GM19455 (cell line): ENCODE results near the gene NSUN3.
A peak's percentile ranks its signal among the peaks of the same experiment; 100 is the strongest.
"Not testable (repeated sequence)": the region's sequence is repeated elsewhere in the genome, so short reads cannot be mapped to it uniquely, and the experiment has no call there.

Experiments used
- ATAC-seq: cut with Tn5 transposase; IDR thresholded peaks from one replicate; pipeline ENCODE4 v1.9.1; 2021; ENCODE audit not compliant: unreplicated experiment

Gene NSUN3

DNA sequence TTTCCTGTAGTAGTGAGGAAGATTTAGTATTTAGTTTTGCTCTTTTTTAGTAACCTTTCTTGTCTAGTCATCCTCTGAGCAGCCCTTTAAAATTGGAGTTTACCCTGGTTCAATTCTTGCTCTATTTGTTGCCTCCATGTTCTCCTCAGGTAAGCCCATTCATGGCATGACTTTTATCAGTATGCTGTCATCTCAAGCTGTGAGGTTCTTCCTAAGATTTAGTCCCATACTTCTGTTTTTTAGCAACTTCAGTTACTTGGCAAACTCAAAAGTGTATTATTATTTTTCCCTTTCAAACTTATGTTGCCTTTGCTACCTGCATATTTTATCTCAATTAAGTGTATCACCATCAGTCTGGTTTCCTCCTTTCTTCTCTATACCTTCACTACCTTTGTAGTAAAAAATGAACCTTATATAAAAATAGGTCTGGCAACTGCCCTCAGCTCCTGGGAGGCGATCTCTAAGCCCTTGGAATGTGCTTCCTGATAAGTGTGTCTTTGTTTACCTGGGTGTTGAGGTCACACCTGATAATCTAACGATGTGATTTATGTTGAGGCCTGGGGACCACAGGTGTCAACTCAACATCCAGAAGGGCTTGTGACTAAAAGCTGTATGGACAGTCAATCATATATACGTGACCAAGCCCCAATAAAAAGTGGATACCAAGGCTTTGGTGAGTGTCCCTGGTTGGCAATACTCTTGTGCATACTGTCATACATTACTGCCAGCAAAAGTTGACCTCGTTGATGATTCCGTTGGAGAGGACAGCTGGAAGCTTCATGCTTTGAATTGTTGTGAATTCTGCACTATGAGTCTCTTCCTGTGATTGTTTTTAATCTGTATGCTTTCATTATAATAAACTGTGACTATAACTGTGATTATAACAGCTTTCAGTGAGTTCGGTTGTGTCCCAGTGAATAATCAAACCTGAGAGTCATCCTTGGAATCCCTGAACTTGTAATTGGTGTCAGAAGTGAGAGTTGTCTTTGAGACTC, 3.9 kb downstream of the NSUN3 start:
- no peak for ATAC-seq

DNA sequence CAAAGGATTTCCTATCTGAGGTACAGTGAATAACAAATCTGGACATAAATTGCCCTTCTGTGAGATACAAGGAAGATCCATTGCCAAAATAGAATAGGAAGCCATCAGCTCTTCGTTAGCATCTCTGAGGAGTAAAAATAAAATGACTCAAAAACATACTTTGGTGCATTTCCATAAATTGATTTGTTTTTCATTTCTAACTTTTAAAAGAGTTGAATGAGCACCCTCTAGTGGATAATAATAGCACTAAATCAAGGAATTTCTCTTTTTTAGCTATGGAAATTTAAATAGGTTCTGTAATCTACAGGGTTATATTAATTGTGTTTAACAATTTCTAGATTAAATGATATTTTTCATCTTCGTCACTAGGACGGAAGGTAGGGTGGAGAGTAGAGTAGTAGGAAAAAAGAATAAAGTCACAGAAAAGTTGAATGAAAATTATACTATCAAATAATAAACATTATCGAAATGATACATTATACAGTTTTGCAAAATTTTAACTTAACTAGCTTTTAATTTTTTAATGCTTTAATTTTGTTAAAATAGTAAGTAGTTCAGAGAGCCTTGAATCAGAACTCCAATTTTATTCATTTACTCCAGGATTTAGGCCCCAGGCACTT, 6.4 kb downstream of the NSUN3 start:
- no peak for ATAC-seq

DNA sequence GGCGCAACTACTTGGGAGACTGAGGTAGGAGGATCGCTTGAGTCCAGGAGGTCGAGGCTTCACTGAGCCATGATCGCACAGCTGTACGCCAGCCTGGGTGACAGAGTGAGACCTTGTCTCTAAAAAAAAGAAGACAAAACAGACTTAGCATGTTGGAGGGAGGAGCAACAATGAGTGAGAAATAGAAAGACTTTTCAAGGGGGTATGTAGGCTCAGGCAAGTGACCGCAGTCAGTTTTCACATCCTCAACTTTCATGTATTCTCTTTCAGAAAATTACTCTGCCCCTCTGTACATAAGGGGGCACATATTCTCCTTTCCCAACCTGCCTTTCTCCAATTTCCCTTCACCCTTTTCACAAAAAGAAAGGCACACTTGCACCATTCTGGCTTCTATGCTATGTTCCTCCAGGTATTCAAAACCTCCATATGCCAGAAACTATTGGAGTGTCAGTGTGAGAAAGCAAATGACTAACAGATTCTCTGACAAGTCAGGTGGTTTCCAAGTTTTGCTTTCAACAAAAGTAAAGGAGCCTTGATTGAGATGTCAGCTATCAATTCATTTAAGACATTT, 7.6 kb downstream of the NSUN3 start:
- ATAC-seq, result peak; percentile 48

DNA sequence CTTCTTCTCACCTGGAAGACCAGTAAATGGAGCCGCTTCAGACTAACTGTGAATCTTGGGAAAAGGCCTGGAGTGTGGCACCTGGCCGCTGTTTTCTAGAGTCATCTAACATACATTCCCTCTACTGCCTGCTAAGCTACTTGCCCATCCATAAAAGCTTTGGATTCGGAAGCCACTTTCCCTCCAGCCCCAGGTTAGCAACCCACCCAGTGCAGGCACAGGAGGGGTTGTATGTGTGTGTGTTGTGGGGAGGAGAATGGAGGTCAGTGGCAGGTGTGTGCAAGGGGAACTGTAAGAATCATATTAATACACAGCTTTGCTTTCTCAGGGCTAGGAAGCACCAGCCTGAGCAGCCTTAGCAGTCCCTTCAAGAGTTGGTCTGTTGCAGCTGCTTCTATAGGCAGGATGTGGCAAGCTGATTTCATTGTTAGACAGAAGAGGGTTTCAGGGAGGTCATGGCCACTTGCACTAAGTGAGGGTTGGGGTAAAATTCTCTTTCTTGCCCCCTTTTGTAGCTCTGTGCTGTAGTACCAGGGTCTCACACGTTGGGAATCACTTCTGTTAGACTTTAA, 8.9 kb downstream of the NSUN3 start:
- peak; percentile 61 for ATAC-seq

DNA sequence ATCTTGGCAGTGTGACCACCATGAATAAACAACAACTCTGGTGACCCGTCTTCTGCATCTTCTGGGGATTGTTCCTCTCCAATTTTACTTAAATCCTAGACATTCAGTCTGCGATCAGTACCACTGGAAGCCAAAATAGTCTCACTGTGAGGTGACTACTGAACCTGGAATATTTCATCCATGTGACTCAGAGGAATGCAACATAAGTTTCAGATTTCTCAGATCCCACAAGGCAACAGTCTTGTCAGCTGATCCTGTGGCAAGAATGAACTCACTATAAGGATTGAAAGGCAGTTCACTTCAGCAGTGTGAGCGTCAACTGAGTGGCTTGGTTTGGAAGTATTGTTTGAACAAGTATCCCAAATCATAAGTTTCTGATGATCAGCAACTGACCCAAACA, 13.2 kb downstream of the NSUN3 start:
- no peak for ATAC-seq

DNA sequence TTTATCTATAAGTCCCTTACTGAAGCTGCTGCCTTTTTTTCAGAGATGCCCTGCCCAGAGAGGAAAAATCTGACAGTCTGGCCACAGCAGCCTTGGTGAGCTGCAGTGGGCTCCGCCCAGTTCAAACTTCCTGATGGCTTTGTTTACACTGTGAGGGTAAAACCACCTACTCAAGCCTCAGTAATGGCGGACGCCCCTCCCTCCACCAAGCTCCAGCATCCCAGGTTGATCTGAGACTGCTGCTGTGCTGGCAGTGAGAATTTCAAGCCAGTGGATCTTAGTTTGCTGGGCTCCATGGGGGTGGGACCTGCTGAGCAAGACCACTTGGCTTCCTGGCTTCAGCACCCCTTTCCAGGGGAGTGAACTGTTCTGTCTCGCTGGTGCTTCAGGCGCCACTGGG, 17.7 kb downstream of the NSUN3 start:
- not testable (repeated sequence) for ATAC-seq

DNA sequence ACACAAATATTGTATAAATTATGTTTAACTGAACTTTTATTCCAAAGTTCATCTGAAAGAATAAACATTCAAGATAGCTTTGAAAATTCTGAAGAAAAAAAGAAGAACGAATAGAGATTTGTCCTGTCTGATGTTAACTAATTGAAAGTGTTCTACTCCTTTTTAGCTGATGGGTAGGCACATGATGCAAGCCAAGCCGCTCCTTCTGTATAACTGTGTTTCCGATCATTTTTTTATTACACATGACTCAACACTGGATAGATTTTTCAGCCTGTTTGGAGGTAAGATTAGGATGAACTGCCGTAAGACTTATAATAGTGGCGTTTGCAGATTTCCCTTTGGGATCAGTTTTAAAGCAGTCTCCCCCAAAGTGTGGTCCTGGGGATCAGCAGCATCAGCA, 19.0 kb downstream of the NSUN3 start:
- no peak for ATAC-seq

DNA sequence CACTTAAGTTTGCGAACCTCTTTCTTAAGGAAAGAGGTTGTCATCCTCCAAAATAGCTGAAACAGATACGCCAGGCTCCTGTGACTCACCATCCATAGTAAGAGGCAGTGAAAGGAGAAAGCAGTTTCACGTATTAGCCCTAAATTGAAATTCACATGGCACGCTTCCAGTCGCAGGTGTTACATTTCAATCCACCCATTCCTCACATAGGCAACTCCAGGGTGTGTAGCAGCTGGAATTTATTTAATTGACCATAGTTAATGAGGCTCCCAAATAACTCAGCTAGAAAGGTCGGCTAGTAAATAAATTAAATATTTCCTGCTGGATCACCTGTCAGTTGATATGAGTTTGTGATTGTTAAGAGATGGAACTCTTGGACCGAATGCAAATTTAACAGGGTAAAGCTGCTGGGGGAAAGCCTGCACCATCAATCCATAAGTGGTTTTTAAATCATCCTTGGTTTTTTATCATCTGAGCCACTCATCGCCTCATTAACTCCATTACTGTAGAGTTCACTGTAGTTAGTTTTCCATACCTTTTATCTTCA, 19.6 kb downstream of the NSUN3 start:
- ATAC-seq, result no peak

DNA sequence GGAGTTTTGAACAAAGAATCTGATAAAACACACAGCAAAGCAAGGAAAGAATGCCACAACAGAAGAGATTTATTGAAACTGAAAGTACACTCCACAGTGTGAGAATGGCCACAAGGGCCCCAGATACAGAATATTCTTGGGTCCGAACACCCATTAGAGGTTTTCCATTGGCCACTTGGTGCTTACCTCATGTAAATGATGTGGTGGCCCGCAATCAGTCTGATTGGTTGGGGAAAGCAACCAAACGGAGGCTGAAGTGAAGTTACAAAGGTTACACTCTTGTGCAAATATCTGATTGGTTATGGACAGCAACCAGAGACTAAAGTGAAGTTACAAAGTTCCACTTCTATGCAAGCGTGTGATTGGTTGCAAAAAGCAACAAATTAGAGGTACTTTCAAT, 20.4 kb downstream of the NSUN3 start:
- ATAC-seq, result no peak

DNA sequence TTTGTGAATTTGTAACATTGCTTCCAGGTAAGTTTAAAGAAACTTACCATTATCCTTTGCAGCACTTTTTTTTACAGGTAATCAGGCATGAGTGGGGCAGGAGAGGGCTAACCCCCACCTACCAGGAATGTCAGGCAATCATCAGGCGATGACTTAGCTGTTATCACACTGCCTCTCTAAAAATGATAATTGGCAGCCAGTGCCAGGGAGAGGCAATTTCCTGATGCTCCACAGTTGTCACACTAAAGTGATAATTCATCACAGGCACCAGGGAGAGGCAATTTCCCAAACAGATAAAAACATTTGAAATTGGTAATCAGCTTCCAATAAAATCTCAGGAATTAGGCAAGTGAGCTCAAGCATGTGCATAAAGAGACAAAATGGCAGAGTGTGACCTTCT, 26.3 kb downstream of the NSUN3 start:
- ATAC-seq, result no peak

DNA sequence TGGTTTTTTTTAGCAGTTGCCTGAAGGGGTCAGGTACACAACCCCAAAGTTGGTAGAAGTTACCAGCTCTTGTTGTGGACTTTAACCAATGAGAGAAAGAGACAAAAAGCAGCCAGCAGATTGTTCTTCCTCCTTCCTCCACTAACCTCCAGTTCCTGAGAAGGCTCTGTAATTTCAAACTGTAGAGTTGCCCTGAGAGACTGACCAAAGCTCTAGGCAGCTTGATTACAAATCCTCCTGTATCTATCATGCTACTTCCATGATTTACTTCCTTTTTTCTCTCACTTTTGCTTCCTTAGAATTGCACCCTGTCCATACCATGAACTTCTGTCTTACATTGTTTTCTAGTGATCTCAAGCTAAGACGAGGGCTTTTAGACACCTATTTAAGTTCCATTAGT, 29.2 kb downstream of the NSUN3 start:
- no peak for ATAC-seq

DNA sequence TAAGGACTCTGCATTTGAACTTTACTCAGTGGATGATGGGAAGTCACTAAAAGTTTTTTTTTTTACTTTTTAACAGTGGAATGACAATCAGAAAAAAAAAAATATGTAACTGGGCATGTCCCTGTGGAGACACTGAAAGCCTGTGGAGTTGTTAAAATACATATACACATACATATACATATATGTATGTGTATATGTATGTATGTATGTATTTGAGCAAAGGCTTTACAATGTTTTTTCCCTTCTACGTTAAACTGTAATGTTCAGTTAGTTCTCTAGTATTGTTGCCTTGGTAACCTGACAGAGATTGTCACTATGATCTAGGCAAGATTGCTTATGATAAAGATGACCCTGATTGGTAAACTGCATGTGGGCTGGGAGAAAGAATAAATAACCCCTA, 30.3 kb downstream of the NSUN3 start:
- ATAC-seq, result no peak

DNA sequence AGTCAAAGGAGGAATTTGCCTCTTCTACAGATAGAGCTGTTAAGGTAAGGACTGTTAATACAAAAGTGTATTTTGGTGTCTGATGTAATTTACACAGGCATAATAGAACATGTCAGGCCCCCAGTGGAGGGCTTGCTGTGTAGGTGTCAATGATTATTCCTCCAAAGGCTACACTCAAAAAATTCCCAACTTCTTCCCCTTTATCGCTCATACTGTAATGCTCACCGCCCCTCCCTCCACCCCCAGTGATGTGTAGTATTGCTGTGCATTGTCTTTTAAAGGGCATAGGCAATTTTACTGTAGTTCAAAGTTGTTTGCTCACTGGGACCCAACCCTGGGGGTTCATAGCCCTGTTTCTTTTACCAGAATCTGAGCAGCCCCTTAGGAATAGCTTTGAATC, 32.2 kb downstream of the NSUN3 start:
- no peak for ATAC-seq

DNA sequence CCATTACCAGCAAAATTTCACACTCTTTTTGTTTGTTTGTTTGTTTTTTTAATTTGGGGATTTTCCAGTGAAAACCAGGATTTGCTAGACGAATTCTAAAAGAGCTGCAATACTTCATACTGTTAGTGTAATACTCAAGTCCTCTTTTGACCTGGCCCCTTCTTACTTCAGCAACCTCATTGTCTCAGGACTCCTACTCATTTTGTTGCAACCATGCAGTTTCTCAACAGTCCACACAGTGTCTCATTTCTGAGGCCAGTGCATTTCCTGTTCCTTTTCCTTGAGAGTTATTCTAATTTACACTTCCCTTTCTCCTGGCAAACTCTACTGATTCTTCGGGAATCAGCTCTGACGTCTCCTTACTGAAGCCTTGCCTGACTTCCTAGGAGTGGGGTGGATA, 35.6 kb downstream of the NSUN3 start:
- no peak for ATAC-seq

DNA sequence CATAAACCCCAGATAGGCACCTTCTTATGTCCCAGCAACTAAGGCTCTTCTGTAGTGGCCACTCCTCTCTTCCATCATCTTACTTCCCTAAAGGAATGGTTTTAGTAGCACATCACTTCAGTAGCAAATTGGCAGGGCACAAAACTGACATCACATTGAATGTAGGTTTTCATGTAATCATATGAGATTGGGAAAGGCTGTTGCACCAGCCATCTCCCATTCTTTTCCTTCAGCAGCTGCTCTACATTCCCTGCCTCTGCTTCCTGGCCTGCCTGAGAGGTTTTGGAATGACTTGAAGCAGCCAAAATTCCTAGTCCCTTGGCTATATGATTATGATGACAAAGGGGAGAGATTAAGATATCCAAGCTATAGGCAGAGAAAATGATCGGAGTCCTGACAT, 36.5 kb downstream of the NSUN3 start:
- no peak for ATAC-seq

DNA sequence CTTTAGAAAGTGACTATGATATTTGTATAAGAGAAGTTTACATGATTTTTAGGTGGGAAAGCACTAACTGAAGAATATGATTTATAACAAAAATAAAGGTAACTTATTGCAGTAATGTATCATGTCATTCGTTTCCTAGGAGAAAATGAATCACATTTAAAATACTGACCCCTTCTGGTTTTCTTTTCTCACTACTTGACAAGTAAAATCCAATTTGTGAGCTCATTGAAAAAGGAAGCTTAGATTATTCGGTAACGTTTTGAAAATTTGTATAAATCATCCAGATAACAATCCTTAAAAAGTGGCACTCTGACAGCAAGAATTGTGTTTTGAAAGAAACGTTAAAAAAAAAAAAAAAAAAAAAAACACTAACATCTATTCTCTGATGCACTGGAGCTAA, 39.0 kb downstream of the NSUN3 start:
- ATAC-seq, result no peak

DNA sequence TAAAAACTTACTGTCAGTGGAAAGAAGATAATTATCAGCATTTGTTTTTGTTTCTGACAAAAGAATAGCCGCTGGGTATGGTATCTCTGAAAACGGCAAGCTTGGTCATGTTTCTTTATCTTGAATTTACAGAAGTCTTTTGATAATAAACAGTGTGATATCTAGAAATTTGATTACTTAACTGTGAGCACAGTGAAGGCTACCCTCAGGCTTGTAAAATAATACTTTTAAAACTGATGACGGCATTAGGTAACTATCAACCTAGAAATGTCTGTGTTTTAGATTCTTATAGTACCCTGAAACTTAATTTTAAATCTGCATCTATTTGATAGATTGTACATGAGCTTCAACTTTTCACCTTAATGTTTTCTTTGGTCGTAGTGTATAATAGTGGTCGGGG, 43.4 kb downstream of the NSUN3 start:
- no peak for ATAC-seq

DNA sequence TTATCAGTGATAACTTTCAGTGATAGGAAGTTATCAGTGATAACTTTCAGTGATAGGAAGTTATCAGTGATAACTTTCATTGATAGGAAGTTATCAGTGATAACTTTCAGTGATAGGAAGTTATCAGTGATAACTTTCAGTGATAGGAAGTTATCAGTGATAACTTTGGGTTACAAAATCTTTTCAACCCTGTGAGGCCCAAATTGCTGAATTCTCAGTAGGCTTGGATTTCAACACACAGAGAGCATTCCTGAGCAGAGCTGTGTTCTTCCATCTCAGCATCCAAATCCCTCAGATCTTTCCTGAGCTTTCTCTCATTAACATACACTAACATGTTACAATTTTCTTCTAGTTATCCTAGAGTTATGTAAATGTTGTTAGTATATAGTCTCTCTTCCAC, 47.4 kb downstream of the NSUN3 start:
- ATAC-seq, result not testable (repeated sequence)

DNA sequence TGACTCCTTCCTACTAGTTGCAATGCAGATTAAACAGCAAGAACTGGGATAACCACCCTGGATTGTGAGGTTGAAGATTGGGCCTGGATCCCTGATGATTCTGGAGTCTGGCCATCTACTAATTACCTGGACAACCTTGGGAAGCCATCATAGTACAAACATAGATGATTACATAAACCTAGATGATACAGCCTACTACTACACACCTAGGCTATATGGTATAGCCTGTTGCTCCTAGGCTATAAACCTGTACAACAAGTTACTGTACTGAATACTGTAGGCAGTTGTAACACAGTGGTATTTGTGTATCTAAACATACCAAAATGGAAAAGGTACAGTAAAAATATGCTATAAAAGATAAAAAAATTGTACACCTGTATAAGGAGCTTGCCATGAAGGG, 48.0 kb downstream of the NSUN3 start:
- ATAC-seq, result no peak

DNA sequence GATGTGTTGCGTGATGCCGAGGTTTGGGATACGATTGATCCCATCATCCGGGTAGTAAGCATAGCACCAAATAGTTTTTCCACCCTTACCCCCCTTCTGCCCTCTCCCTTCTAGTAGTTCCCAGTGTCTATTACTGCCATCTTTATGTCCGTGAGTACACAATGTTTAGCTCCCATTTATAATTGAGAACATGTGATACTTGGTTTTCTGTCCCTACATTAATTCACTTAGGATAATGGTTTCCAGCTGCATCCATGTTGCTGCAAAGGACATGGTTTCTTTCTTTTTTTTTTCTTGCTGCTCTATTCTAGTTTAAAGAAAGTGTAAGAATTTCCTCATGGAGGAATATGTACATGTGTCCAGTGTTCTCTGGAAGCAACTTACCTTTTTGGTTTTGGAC, 51.8 kb downstream of the NSUN3 start:
- no peak for ATAC-seq

DNA sequence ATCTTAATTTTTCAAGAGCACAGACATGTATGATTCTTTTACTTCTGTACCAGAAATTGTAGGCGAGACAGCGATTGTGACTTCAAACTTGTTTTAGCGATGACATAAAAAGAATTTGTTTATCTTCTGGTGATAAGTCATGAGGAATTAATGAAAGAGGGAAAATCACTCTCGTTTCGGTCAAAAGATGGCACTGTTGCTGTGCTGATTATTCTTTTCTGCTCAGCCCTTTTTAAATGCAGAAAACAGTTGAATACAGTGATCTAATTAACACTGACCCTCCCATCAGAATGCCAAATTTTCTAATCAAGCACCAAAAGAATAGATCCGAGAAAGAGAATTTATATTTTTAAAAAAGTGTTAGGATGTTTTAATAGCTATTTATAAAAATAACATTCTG, 52.6 kb downstream of the NSUN3 start:
- no peak for ATAC-seq

DNA sequence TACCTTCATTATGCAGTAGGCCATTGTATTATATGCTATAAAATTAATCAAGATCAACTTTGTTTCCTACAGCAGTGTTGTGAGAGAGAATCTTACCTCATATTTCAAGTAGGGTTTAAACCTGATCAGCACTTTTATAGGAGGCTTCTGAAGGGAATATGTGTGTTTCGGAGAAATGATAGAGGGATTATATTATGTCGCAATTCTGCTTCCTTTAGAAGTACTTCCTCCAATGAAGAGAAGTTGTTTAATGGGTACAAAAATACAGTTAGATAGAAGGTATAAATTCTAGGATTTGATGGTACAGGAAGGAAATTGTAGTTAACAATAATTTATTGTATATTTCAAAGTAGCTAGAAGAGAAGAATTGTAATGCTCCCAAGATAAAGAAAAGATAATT, 54.9 kb downstream of the NSUN3 start:
- no peak for ATAC-seq
